ENCODE results near the gene RBM8A. TPM values are rescaled to one million over a fixed set of nuclear protein-coding genes. Genes with fewer than 3 reads are reported as not detected.

Gene RBM8A
- total and polyA plus RNA-seq, 9 of the 15 experiments (the other 6 are each of a cell fraction or from before 2014, with no cell fraction given): 215 to 1,035 (median 291) TPM

- TF ChIP-seq MGA (IDR thresholded peaks at IDR 0.05): peak; percentile 90
- peak; percentile 26; the same call in 1 of the 2 replicates for TF ChIP-seq THRAP3 (IDR thresholded peaks at IDR 0.05; ENCODE audit: borderline replicate concordance)
- 0 out of 2 replicates have a peak, but pooled peaks have one; percentile 15 for TF ChIP-seq ZEB2 (IDR thresholded peaks at IDR 0.05)
- TF ChIP-seq GATAD2A (IDR thresholded peaks at IDR 0.05): 0 out of 2 replicates have a peak, but pooled peaks have one; percentile 12
- peak; percentile 79 for TF ChIP-seq ZZZ3 (IDR thresholded peaks at IDR 0.05)
- 0 out of 2 replicates have a peak, but pooled peaks have one; percentile 22 for TF ChIP-seq ZNF316 (IDR thresholded peaks at IDR 0.05)
- peak; percentile 69; the same call in 1 of the 2 replicates for TF ChIP-seq NCOA1 (IDR thresholded peaks at IDR 0.05; ENCODE audit: low read depth)
- TF ChIP-seq SMAD4 (CRISPR knock-in tag; conservative IDR thresholded peaks at IDR 0.05): peak; percentile 90
- no peak for TF ChIP-seq ZBTB8A (IDR thresholded peaks at IDR 0.05; ENCODE audit: partially characterized antibody)
Observed at GRCh38 chr1:145927063-145927886, at the start of gene RBM8A (continued).

Data from K562 (cell line).